Measurements from ENCODE around the gene UTY.

Gene UTY

DNA sequence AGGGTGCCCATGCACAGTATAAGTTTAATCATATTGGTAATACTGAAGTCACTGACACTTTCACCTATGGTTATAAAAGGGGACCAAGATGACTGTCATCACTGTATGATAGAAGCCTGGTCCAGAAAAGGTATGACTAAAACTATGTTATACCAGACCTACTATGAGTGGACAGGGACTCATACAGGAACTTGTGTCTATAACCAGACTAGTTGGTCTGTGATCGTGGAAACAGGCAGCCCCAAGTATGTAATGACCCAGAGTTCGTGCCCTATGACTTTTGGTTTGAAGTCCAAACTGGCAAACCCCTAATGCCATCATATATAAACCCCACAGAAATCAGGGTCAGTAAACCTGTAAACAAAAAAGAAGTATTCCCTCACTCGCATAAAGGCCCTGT is 134.3 kb downstream of the UTY start:
- Histone ChIP-seq H3K27me3 (ENCODE audit: control insufficient read depth, insufficient read depth, low read length) (no peaks in the 10 kb centered on the region), H3K9me3 (ENCODE audit: control insufficient read depth, insufficient read depth, low read depth, low read length) (no peaks in the 10 kb centered on the region), H3K9ac (ENCODE audit: low read length) (no peak overlapping the region), H3K4me1 (ENCODE audit: control insufficient read depth, insufficient read depth, low read length) (no peaks in the 10 kb centered on the region), H3K27ac (ENCODE audit: low read depth, low read length) (no peak overlapping the region), H3K4me3 (ENCODE audit: low read depth, low read length) (no peak overlapping the region), H3K36me3 (ENCODE audit: control insufficient read depth, insufficient read depth, low read length) (no peaks in the 10 kb centered on the region)

DNA sequence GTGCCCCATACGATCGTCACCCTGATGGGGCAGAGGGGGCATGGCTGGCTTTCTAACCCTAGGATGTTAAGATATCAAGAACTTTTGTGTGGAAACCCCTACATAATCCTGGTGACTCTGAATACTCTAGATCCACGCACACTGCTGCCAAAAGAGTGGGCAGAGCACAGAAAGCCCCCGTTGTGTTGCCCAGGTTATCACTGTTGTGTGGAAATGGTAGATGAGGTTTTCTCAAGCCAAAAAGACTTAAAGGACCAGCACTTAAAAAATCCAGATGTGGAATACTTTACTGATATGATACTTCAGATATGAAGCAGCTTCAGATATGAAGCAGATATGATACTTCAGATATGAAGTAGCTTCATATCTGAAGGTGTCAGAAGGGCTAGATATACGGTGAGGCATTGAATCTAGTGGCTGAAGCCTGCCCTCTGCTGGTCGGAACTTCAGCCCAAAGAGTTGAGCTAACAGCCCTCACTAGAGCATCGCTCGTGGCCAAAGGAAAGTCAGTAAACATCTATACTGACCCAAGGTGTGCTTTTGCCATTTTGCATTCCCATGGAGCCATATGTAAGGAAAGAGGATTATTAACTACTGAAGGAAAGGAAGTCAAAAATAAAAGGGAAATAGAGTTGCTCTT is 136.4 kb downstream of the UTY start:
- Histone ChIP-seq H3K9ac (ENCODE audit: low read length) (no peak overlapping the region), H3K27me3 (ENCODE audit: control insufficient read depth, insufficient read depth, low read length) (no peaks in the 10 kb centered on the region), H3K9me3 (ENCODE audit: control insufficient read depth, insufficient read depth, low read depth, low read length) (no peaks in the 10 kb centered on the region), H3K27ac (ENCODE audit: low read depth, low read length) (no peak overlapping the region), H3K4me1 (ENCODE audit: control insufficient read depth, insufficient read depth, low read length) (no peaks in the 10 kb centered on the region), H3K4me3 (ENCODE audit: low read depth, low read length) (no peak overlapping the region), H3K36me3 (ENCODE audit: control insufficient read depth, insufficient read depth, low read length) (no peaks in the 10 kb centered on the region)

DNA sequence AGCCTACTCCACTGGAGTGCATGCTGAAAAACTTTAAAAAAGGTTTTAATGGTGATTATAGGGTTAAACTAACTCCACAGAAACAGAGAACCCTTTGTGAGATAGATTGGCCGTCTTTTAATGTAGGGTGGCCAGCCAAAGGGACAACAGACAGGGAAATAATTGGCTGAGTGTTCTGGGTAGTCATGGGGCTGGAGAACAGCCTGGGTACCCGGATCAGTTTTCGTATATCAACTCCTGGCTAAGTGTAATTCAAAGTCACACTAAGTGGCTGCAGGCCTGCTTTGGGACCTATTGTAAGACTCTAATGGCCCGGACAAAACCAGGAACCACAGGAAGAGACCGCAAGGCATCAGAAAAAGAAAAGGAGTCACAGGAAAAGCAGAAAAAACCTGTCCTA is 139.9 kb downstream of the UTY start:
- H3K27ac ChIP-seq (ENCODE audit: low read depth, low read length): no peak overlapping the region
- no peaks in the 10 kb centered on the region for H3K36me3 ChIP-seq (ENCODE audit: control insufficient read depth, insufficient read depth, low read length)
- no peak overlapping the region for H3K4me3 ChIP-seq (ENCODE audit: low read depth, low read length)
- no peaks in the 10 kb centered on the region for H3K27me3 ChIP-seq (ENCODE audit: control insufficient read depth, insufficient read depth, low read length)
- H3K4me1 ChIP-seq (ENCODE audit: control insufficient read depth, insufficient read depth, low read length): no peaks in the 10 kb centered on the region
- H3K9ac ChIP-seq (ENCODE audit: low read length): no peak overlapping the region
- H3K9me3 ChIP-seq (ENCODE audit: control insufficient read depth, insufficient read depth, low read depth, low read length): no peaks in the 10 kb centered on the region

DNA sequence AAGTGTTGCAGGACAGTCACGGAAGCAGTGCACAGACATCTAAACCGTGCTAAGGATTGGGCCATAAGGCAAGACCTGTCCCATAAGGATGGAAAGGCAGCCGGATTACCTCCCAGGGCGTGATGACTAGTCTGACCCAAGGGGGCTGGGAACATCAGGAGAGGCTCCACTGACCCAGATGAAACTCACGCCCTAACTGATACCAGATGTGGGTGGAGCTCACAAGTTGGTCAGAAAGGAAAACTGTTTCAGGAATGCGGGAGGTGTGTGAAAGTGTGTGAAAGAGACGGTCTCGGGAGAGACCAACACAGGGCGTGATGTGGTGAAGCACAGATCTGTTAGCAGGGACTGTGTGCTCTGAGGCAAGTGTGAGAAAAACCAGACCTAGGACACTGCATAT is 140.5 kb downstream of the UTY start:
- no peak overlapping the region for H3K4me3 ChIP-seq (ENCODE audit: low read depth, low read length)
- H3K27ac ChIP-seq (ENCODE audit: low read depth, low read length): no peak overlapping the region
- no peaks in the 10 kb centered on the region for H3K9me3 ChIP-seq (ENCODE audit: control insufficient read depth, insufficient read depth, low read depth, low read length)
- H3K27me3 ChIP-seq (ENCODE audit: control insufficient read depth, insufficient read depth, low read length): no peaks in the 10 kb centered on the region
- no peaks in the 10 kb centered on the region for H3K36me3 ChIP-seq (ENCODE audit: control insufficient read depth, insufficient read depth, low read length)
- no peak overlapping the region for H3K9ac ChIP-seq (ENCODE audit: low read length)
- no peaks in the 10 kb centered on the region for H3K4me1 ChIP-seq (ENCODE audit: control insufficient read depth, insufficient read depth, low read length)

DNA sequence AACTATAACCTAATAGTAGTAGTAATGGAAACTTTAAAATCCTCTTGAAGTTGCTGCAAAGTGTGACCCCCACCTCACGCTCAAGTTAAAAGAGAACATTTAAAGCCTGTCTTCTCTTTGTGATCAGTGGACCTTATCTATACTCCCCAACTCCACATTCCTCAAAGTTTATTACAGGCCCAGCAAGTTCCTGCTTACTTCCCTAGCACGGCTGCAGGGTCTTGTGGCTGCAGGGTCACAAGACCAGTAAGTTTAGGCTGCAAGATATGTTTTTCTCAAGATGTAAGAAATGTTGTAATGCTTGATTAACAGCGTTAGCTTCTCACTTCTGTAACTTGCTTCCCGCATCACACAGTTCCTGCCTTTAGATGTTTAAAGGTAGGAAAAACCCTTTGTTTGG is 141.1 kb downstream of the UTY start:
- Histone ChIP-seq H3K4me1 (ENCODE audit: control insufficient read depth, insufficient read depth, low read length) (no peaks in the 10 kb centered on the region), H3K4me3 (ENCODE audit: low read depth, low read length) (no peak overlapping the region), H3K9ac (ENCODE audit: low read length) (no peak overlapping the region), H3K9me3 (ENCODE audit: control insufficient read depth, insufficient read depth, low read depth, low read length) (no peaks in the 10 kb centered on the region), H3K27me3 (ENCODE audit: control insufficient read depth, insufficient read depth, low read length) (no peaks in the 10 kb centered on the region), H3K36me3 (ENCODE audit: control insufficient read depth, insufficient read depth, low read length) (no peaks in the 10 kb centered on the region), H3K27ac (ENCODE audit: low read depth, low read length) (no peak overlapping the region)

DNA sequence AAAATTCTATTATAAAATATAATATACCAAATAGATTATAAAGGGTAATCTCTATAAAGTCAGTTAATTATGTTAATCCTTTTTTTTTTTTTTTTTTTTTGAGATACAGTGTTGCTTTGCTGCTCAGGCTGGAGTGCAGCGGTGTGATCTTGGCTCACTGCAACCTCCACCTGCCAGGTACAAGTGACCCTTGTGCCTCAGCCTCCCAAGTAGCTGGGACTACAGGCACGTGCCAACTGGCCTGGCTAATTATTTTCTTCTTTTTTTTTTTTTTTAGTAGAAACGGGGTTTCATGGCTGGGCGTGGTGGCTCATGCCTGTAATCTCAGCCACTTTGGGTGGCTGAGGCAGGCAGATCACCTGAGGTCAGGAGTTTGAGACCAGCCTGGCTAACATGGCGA is 141.9 kb downstream of the UTY start:
- Histone ChIP-seq H3K4me3 (ENCODE audit: low read depth, low read length) (no peak overlapping the region), H3K27ac (ENCODE audit: low read depth, low read length) (no peak overlapping the region), H3K36me3 (ENCODE audit: control insufficient read depth, insufficient read depth, low read length) (no peaks in the 10 kb centered on the region), H3K9ac (ENCODE audit: low read length) (no peak overlapping the region), H3K27me3 (ENCODE audit: control insufficient read depth, insufficient read depth, low read length) (no peaks in the 10 kb centered on the region), H3K4me1 (ENCODE audit: control insufficient read depth, insufficient read depth, low read length) (no peaks in the 10 kb centered on the region), H3K9me3 (ENCODE audit: control insufficient read depth, insufficient read depth, low read depth, low read length) (no peaks in the 10 kb centered on the region)

DNA sequence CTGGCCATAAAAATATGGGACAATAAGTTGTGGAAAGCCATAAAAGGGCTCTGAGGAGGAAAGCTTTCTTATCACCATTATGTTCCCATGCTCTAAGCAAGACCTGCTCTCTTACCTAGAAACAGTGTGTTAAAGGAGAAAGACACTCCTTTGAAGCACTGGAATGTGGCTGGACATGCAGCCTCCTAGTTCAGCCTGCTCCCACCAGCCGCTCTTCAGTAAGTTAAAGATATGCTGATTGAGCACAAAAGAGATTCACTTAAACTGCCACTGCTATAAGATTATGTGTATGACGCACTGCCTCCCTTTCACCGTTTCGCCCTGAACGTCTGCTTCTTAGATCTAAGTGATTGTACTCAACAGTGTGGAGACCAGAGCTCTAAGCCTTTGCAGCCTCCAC is 146.0 kb downstream of the UTY start:
- H3K9ac ChIP-seq (ENCODE audit: low read length): no peak overlapping the region
- no peaks in the 10 kb centered on the region for H3K9me3 ChIP-seq (ENCODE audit: control insufficient read depth, insufficient read depth, low read depth, low read length)
- H3K4me3 ChIP-seq (ENCODE audit: low read depth, low read length): no peak overlapping the region
- H3K27me3 ChIP-seq (ENCODE audit: control insufficient read depth, insufficient read depth, low read length): no peaks in the 10 kb centered on the region
- H3K27ac ChIP-seq (ENCODE audit: low read depth, low read length): no peak overlapping the region
- no peaks in the 10 kb centered on the region for H3K36me3 ChIP-seq (ENCODE audit: control insufficient read depth, insufficient read depth, low read length)
- no peaks in the 10 kb centered on the region for H3K4me1 ChIP-seq (ENCODE audit: control insufficient read depth, insufficient read depth, low read length)

DNA sequence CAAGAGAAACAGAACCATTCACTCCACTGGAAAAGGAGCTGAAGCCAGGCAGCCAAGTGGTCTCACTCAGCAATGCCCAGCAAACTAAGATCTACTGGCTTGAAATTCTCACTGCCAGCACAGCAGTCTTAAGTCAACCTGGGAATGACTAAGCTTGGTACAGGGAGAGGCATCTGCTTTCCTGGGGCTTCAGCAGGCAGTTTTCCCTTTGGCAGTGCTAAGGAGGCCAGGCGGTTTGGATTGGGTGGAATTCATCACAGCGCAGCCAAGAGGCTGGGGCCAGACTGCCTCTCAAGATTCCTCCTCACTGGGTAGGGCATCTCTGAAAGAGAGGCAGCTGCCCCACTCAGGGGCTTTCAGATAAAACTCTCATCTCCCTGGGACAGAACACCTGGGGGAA is 149.2 kb downstream of the UTY start:
- H3K27ac ChIP-seq (ENCODE audit: low read depth, low read length): no peak overlapping the region
- no peak overlapping the region for H3K4me3 ChIP-seq (ENCODE audit: low read depth, low read length)
- H3K36me3 ChIP-seq (ENCODE audit: control insufficient read depth, insufficient read depth, low read length): no peaks in the 10 kb centered on the region
- H3K27me3 ChIP-seq (ENCODE audit: control insufficient read depth, insufficient read depth, low read length): no peaks in the 10 kb centered on the region
- H3K4me1 ChIP-seq (ENCODE audit: control insufficient read depth, insufficient read depth, low read length): no peaks in the 10 kb centered on the region
- no peak overlapping the region for H3K9ac ChIP-seq (ENCODE audit: low read length)
- H3K9me3 ChIP-seq (ENCODE audit: control insufficient read depth, insufficient read depth, low read depth, low read length): no peaks in the 10 kb centered on the region

DNA sequence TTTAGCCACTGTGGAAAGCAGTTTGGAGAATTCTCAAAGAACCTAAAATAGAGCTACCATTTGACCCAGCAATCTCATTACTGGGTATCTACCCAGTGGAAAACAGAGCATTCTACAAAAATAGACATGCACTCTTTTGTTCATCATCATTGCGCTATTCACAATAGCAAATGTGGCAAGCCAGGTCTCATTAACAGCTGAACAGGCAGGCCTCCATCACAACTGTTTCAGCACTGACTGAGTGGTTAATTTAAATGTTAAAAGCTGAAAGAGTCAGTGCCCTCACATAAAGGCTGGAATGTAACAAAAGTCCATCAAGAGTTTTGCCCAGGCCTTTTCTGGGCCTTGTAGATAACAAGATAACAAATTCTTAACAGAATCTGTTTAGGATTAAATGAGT is 166.9 kb downstream of the UTY start:
- Histone ChIP-seq H3K27ac (ENCODE audit: low read depth, low read length) (no peak overlapping the region), H3K9me3 (ENCODE audit: control insufficient read depth, insufficient read depth, low read depth, low read length) (no peaks in the 10 kb centered on the region), H3K4me3 (ENCODE audit: low read depth, low read length) (no peak overlapping the region), H3K36me3 (ENCODE audit: control insufficient read depth, insufficient read depth, low read length) (no peaks in the 10 kb centered on the region), H3K4me1 (ENCODE audit: control insufficient read depth, insufficient read depth, low read length) (no peaks in the 10 kb centered on the region), H3K27me3 (ENCODE audit: control insufficient read depth, insufficient read depth, low read length) (no peaks in the 10 kb centered on the region), H3K9ac (ENCODE audit: low read length) (no peak overlapping the region)

DNA sequence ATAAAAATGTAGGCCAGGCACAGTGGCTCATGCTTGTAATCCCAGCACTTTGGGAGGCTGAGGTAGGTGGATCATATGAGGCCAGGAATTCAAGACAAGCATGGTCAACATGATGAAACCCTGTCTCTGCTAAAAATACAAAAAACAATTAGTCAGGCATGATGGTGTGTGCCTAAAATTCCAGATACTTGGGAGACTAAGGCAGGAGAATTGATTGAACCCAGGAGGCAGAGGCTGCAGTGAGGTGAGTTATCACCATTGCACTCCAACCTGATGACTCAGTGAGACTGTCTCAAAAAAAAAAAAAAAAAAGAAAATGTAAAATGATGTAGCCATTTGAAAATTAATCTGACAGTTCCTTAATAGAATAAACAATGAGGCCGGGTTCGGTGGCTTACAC is 171.9 kb downstream of the UTY start:
- Histone ChIP-seq H3K27ac (ENCODE audit: low read depth, low read length) (no peak overlapping the region), H3K4me1 (ENCODE audit: control insufficient read depth, insufficient read depth, low read length) (no peaks in the 10 kb centered on the region), H3K9ac (ENCODE audit: low read length) (no peak overlapping the region), H3K36me3 (ENCODE audit: control insufficient read depth, insufficient read depth, low read length) (no peaks in the 10 kb centered on the region), H3K9me3 (ENCODE audit: control insufficient read depth, insufficient read depth, low read depth, low read length) (no peaks in the 10 kb centered on the region), H3K27me3 (ENCODE audit: control insufficient read depth, insufficient read depth, low read length) (no peaks in the 10 kb centered on the region), H3K4me3 (ENCODE audit: low read depth, low read length) (no peak overlapping the region)

DNA sequence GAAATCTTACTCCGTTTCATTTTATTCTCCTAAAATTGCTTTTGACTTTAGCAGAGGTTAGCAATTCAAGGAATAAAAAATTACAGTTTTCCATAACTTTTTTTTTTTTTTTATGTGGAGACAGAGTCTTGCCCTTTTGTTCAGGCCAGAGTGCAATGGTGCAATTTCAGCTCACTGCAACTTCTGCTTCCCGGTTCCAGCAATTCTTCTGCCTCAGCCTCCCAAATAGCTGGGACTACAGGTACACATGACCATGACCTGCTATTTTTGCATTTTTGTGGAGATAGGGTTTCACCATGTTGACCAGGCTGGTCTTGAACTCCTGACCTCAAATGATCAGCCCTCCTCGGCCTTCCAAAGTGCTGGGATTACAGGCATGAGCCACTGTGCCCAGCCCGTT is 179.0 kb downstream of the UTY start:
- Histone ChIP-seq H3K36me3 (ENCODE audit: control insufficient read depth, insufficient read depth, low read length) (no peaks in the 10 kb centered on the region), H3K9me3 (ENCODE audit: control insufficient read depth, insufficient read depth, low read depth, low read length) (no peaks in the 10 kb centered on the region), H3K9ac (ENCODE audit: low read length) (no peak overlapping the region), H3K4me1 (ENCODE audit: control insufficient read depth, insufficient read depth, low read length) (no peaks in the 10 kb centered on the region), H3K4me3 (ENCODE audit: low read depth, low read length) (no peak overlapping the region), H3K27me3 (ENCODE audit: control insufficient read depth, insufficient read depth, low read length) (no peaks in the 10 kb centered on the region), H3K27ac (ENCODE audit: low read depth, low read length) (no peak overlapping the region)

DNA sequence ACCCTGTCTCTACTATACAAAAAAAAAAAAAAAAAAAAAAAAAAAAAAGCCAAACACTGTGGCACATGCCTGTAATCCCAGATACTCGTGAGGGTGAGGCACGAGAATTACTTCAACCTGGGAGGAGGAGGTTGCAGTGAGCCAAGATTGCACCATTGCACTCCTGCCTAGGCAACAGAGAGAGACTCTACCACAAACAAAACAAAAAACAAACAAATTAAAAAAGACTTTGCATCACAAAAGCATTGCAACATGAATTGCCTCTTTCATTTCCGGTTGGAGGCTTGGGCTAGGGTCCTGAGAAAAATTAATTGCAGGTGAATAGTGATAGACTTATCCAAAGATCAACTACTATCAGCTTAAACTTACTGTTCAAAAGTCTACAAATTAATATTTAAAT is 180.4 kb downstream of the UTY start:
- Histone ChIP-seq H3K27me3 (ENCODE audit: control insufficient read depth, insufficient read depth, low read length) (no peaks in the 10 kb centered on the region), H3K9ac (ENCODE audit: low read length) (no peak overlapping the region), H3K4me3 (ENCODE audit: low read depth, low read length) (no peak overlapping the region), H3K36me3 (ENCODE audit: control insufficient read depth, insufficient read depth, low read length) (no peaks in the 10 kb centered on the region), H3K27ac (ENCODE audit: low read depth, low read length) (no peak overlapping the region), H3K4me1 (ENCODE audit: control insufficient read depth, insufficient read depth, low read length) (no peaks in the 10 kb centered on the region), H3K9me3 (ENCODE audit: control insufficient read depth, insufficient read depth, low read depth, low read length) (no peaks in the 10 kb centered on the region)

Data from HUES6 (cell line).